Measurements from ENCODE around the gene OR2J1. TPM values are rescaled to one million over a fixed set of nuclear protein-coding genes. Genes with fewer than 3 reads are reported as not detected.
"Not testable (repeated sequence)": the region's sequence is repeated elsewhere in the genome, so short reads cannot be mapped to it uniquely, and the experiment has no call there.

OR2J1 gene
- total and polyA plus RNA-seq, 2 donors (not counting 3 experiments of a cell fraction or from before 2014, with no cell fraction given): not detected

GRCh38 chr6:29107758-29108157 lies 8.5 kb downstream of the OR2J1 start, which contains the start of gene OR2J3:
Gene OR2J3, plus strand, starts transcription at chr6:29108058. Its CDS starts 3,833 bp downstream, at chr6:29111891.
- no peaks in the 10 kb centered on the region for H3K9me1 ChIP-seq (replicated peaks; ENCODE audit: control insufficient read depth, extremely low read depth, insufficient read depth, low read length)
- CTCF ChIA-PET: no interaction called here
- no peaks in the 10 kb centered on the region for H3K79me2 ChIP-seq (ENCODE audit: control insufficient read depth, insufficient read depth, low read length)
- dilution Hi-C loops (cut with MboI; ENCODE audit: extremely low pct_ligation_motif_present, low sequenced_read_pairs) (no loop called here), intact Hi-C loops (cut with micrococcal nuclease) (no loop called here)
- no peak within 1 kb of the TSS for H3K27ac ChIP-seq (ENCODE audit: insufficient read depth, low read depth, low read length)
- H3K4me1 ChIP-seq (ENCODE audit: control insufficient read depth, extremely low read depth, insufficient read depth, low read length): no peaks in the 10 kb centered on the region
- H3K9me3 ChIP-seq (replicated peaks; ENCODE audit: control insufficient read depth, insufficient read depth, low read length): no peaks in the 10 kb centered on the region
- no peak within 1 kb of the TSS for H2AFZ ChIP-seq (ENCODE audit: low read depth, low read length)
- POLR2A ChIA-PET: no interaction called here
- TF ChIP-seq, protein P1, sequence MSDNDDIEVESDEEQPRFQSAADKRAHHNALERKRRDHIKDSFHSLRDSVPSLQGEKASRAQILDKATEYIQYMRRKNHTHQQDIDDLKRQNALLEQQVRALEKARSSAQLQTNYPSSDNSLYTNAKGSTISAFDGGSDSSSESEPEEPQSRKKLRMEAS (IDR thresholded peaks at IDR 0.05; ENCODE audit: insufficient read depth, insufficient read length): no peak
- no peak for TF ChIP-seq POLR2AphosphoS5 (IDR thresholded peaks at IDR 0.05; ENCODE audit: insufficient read depth, low read depth, low read length)
- H3K27me3 ChIP-seq (ENCODE audit: control insufficient read depth in 2 of 2, insufficient read depth in 2 of 2, low read length in 2 of 2): no peaks in the 10 kb centered on the region
- H3K9ac ChIP-seq (replicated peaks; ENCODE audit: extremely low read depth, insufficient read depth, low read length): no peak within 1 kb of the TSS
- no peak within 1 kb of the TSS for H3K4me3 ChIP-seq (replicated peaks in 1 of 3; ENCODE audit: insufficient read depth in 1 of 3, low read depth in 1 of 3, low read length in 3 of 3)
- H3K4me2 ChIP-seq (ENCODE audit: insufficient read depth, low read length): no peak within 1 kb of the TSS
- no peak for FAIRE-seq
- H3K36me3 ChIP-seq (ENCODE audit: control insufficient read depth in 2 of 2, extremely low read depth in 1 of 2, insufficient read depth in 2 of 2, low read length in 2 of 2): no peaks in the 10 kb centered on the region
- DNase-seq (ENCODE audit: low read depth, low spot score): no peak
- BruUV-seq (replicated peaks): no TSS peak
- H4K20me1 ChIP-seq (replicated peaks; ENCODE audit: control insufficient read depth, extremely low read depth, insufficient read depth, low read length): no peaks in the 10 kb centered on the region

- H3K4me3 ChIP-seq (replicated peaks in 1 of 3; ENCODE audit: insufficient read depth in 1 of 3, low read depth in 1 of 3, low read length in 3 of 3): no peak overlapping the region
- no peak overlapping the region for H2AFZ ChIP-seq (ENCODE audit: low read depth, low read length)
- no peak overlapping the region for H3K9ac ChIP-seq (replicated peaks; ENCODE audit: extremely low read depth, insufficient read depth, low read length)
- TF ChIP-seq POLR2AphosphoS5 (IDR thresholded peaks at IDR 0.05; ENCODE audit: insufficient read depth, low read depth, low read length): no peak
- TF ChIP-seq GATA2 (IDR thresholded peaks at IDR 0.05; ENCODE audit: insufficient read depth, insufficient read length, low read depth, low read length): no peak
- no peak for TF ChIP-seq EZH2 (IDR thresholded peaks at IDR 0.05; ENCODE audit: borderline replicate concordance, low read depth, low read length, severe bottlenecking)
- no peak for TF ChIP-seq JUN (IDR thresholded peaks at IDR 0.05; ENCODE audit: borderline replicate concordance, insufficient read depth, insufficient read length, low read depth)
- TF ChIP-seq, protein P1 (IDR thresholded peaks at IDR 0.05; ENCODE audit: insufficient read depth, insufficient read length): no peak
- TF ChIP-seq, protein P2, sequence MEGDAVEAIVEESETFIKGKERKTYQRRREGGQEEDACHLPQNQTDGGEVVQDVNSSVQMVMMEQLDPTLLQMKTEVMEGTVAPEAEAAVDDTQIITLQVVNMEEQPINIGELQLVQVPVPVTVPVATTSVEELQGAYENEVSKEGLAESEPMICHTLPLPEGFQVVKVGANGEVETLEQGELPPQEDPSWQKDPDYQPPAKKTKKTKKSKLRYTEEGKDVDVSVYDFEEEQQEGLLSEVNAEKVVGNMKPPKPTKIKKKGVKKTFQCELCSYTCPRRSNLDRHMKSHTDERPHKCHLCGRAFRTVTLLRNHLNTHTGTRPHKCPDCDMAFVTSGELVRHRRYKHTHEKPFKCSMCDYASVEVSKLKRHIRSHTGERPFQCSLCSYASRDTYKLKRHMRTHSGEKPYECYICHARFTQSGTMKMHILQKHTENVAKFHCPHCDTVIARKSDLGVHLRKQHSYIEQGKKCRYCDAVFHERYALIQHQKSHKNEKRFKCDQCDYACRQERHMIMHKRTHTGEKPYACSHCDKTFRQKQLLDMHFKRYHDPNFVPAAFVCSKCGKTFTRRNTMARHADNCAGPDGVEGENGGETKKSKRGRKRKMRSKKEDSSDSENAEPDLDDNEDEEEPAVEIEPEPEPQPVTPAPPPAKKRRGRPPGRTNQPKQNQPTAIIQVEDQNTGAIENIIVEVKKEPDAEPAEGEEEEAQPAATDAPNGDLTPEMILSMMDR (IDR thresholded peaks at IDR 0.05; ENCODE audit: extremely low read depth in 1 of 2, insufficient read depth in 1 of 2, low read depth in 1 of 2, low read length in 2 of 2): no peak
- TF ChIP-seq FOS (IDR thresholded peaks at IDR 0.05; ENCODE audit: borderline replicate concordance, insufficient read depth, low read length): no peak
- no peak for TF ChIP-seq POLR2A (IDR thresholded peaks at IDR 0.05; ENCODE audit: low read depth, low read length)
- no peak for TF ChIP-seq MYC (IDR thresholded peaks at IDR 0.05; ENCODE audit: low read depth, low read length)
- no peak overlapping the region for H3K27ac ChIP-seq (ENCODE audit: insufficient read depth, low read depth, low read length)
- no TSS peak for BruUV-seq (replicated peaks)
- no peaks in the 10 kb centered on the region for H4K20me1 ChIP-seq (replicated peaks; ENCODE audit: control insufficient read depth, extremely low read depth, insufficient read depth, low read length)
- H3K27me3 ChIP-seq (ENCODE audit: control insufficient read depth in 2 of 2, insufficient read depth in 2 of 2, low read length in 2 of 2): no peaks in the 10 kb centered on the region
- intact Hi-C loops (cut with micrococcal nuclease): no loop called here
- H3K9me1 ChIP-seq (replicated peaks; ENCODE audit: control insufficient read depth, extremely low read depth, insufficient read depth, low read length): no peaks in the 10 kb centered on the region
- H3K4me1 ChIP-seq (ENCODE audit: control insufficient read depth, extremely low read depth, insufficient read depth, low read length): no peaks in the 10 kb centered on the region
- H3K79me2 ChIP-seq (ENCODE audit: control insufficient read depth, insufficient read depth, low read length): no peaks in the 10 kb centered on the region
- no peaks in the 10 kb centered on the region for H3K36me3 ChIP-seq (ENCODE audit: control insufficient read depth in 2 of 2, extremely low read depth in 1 of 2, insufficient read depth in 2 of 2, low read length in 2 of 2)
- H3K4me2 ChIP-seq (ENCODE audit: insufficient read depth, low read length): no peak overlapping the region
- dilution Hi-C loops (cut with MboI; ENCODE audit: extremely low pct_ligation_motif_present, low sequenced_read_pairs): no loop called here
- DNase-seq (ENCODE audit: low read depth, low spot score) (no peak), FAIRE-seq (no peak)
- POLR2A ChIA-PET: no interaction called here
- H3K9me3 ChIP-seq (replicated peaks; ENCODE audit: control insufficient read depth, insufficient read depth, low read length): no peaks in the 10 kb centered on the region
- CTCF ChIA-PET: no interaction called here
Observed at GRCh38 chr6:29112135-29112534, 12.8 kb downstream of the OR2J1 start.

- H3K4me1 ChIP-seq (ENCODE audit: control insufficient read depth, extremely low read depth, insufficient read depth, low read length); H3K9me1 ChIP-seq (replicated peaks; ENCODE audit: control insufficient read depth, extremely low read depth, insufficient read depth, low read length); intact Hi-C loops (cut with micrococcal nuclease); H3K79me2 ChIP-seq (ENCODE audit: control insufficient read depth, insufficient read depth, low read length); H4K20me1 ChIP-seq (replicated peaks; ENCODE audit: control insufficient read depth, extremely low read depth, insufficient read depth, low read length); FAIRE-seq; H3K27me3 ChIP-seq (ENCODE audit: control insufficient read depth in 2 of 2, insufficient read depth in 2 of 2, low read length in 2 of 2); H3K4me2 ChIP-seq (ENCODE audit: insufficient read depth, low read length); POLR2A ChIA-PET; dilution Hi-C loops (cut with MboI; ENCODE audit: extremely low pct_ligation_motif_present, low sequenced_read_pairs); CTCF ChIA-PET; H2AFZ ChIP-seq (ENCODE audit: low read depth, low read length); H3K9me3 ChIP-seq (replicated peaks; ENCODE audit: control insufficient read depth, insufficient read depth, low read length); H3K9ac ChIP-seq (replicated peaks; ENCODE audit: extremely low read depth, insufficient read depth, low read length); BruUV-seq (replicated peaks); H3K36me3 ChIP-seq (ENCODE audit: control insufficient read depth in 2 of 2, extremely low read depth in 1 of 2, insufficient read depth in 2 of 2, low read length in 2 of 2); DNase-seq (ENCODE audit: low read depth, low spot score); H3K4me3 ChIP-seq (replicated peaks in 1 of 3; ENCODE audit: insufficient read depth in 1 of 3, low read depth in 1 of 3, low read length in 3 of 3); H3K27ac ChIP-seq (ENCODE audit: insufficient read depth, low read depth, low read length): not testable (repeated sequence)
Observed at GRCh38 chr6:29114964-29115363, 15.7 kb downstream of the OR2J1 start.

Data from endothelial cell of umbilical vein (primary cell).